Fibroblast of skin of left quadriceps (primary cell): ENCODE measurements around the gene COG8.
"Not testable (repeated sequence)": the region's sequence is repeated elsewhere in the genome, so short reads cannot be mapped to it uniquely, and the experiment has no call there.

Source experiments
- DNase-seq, 2 experiments: peaks; one replicate each; pipeline ENCODE4 v3.0.0-alpha.2; 2013; ENCODE audit warnings: low read depth in 2 of 2

Gene COG8

GRCh38 chr16:69339289-69340094 lies at the start of gene COG8, which contains the start of gene NIP7:
COG8 (minus strand) TSS chr16:69339564; CDS start chr16:69339552, 12 bp downstream.
NIP7 (plus strand) TSS chr16:69339772; CDS start chr16:69339830, 58 bp downstream.
- peak; percentile 96 to 97 for DNase-seq

GRCh38 chr16:69386596-69386995 lies 47.2 kb upstream of the COG8 start:
- DNase-seq, result peak in 1 of 2 experiments; percentile 25

- no peak for DNase-seq
These were observed 45.6 kb upstream of the COG8 start for GRCh38 chr16:69384974-69385373.

GRCh38 chr16:69382421-69382820 lies 43.1 kb upstream of the COG8 start:
- DNase-seq, result no peak

- no peak for DNase-seq
These were observed 41.9 kb upstream of the COG8 start for GRCh38 chr16:69381231-69381630.

GRCh38 chr16:69378760-69379159 lies 39.4 kb upstream of the COG8 start:
- DNase-seq, result no peak

DNA sequence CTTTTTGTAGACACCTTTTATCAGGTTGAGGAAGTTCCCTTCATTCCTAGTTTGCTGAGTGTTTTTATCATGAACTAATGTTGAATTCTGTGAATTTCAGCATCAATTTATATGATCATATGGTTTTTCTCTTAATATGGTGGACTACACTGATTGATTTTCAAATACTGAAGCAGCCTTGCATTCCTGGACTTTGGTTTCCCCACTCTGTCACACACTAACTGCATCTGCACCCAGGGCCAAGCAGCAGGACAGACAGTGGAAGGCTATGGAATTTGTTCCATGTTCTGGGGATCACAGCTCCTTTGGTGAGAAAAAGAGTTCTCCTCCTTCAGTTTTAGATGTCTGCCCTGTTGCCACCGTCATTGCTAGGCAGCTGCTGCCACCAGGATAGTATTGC lies 38.7 kb upstream of the COG8 start:
- DNase-seq, result no peak

GRCh38 chr16:69376393-69377059 lies 37.2 kb upstream of the COG8 start:
- no peak for DNase-seq

- DNase-seq, result no peak
These were observed 33.7 kb upstream of the COG8 start for GRCh38 chr16:69373019-69373418.

DNA sequence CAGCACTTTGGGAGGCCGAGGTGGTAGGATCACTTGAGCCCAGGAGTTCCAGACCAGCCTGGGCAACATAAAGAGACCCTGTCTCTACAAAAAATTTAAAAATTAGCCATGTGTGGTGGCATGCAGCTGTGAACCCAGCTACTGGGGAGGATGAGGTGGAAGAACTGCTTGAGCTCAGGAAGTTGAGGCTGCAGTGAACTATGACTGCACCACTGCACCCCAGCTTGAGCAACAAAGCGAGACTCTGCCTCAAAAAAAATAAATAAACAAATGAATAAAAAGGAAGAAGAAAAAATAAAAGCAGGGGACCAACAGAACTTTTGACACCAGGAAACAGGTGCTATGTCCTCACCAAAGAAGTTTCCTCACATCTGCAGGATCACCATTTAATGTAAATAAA lies 32.2 kb upstream of the COG8 start:
- no peak for DNase-seq

GRCh38 chr16:69368866-69369265 lies 29.5 kb upstream of the COG8 start:
- DNase-seq, result no peak

GRCh38 chr16:69367980-69368379 lies 28.6 kb upstream of the COG8 start:
- no peak for DNase-seq

GRCh38 chr16:69366431-69366830 lies 27.1 kb upstream of the COG8 start:
- DNase-seq, result no peak

- no peak for DNase-seq
These were observed 26.5 kb upstream of the COG8 start for GRCh38 chr16:69365901-69366300.

DNA sequence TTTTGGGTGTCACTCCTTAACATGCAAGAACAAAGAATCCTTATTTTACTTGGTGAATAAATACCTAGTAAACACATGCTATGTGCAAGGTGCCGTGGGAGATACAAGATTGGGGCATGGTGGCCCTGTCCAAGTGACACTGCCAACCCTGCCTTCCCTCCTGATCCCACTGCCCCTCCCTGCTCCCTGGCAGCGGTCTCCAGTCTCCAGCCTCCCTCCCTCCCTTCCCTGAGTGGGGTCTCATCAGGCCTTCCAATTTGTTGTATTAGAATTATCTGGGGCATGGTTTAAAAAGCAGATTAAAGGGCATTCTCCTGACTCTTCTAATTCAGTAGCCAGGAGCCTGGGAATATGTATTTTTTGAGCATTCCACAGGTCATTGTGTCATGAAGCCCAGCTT lies 24.7 kb upstream of the COG8 start:
- no peak for DNase-seq

DNA sequence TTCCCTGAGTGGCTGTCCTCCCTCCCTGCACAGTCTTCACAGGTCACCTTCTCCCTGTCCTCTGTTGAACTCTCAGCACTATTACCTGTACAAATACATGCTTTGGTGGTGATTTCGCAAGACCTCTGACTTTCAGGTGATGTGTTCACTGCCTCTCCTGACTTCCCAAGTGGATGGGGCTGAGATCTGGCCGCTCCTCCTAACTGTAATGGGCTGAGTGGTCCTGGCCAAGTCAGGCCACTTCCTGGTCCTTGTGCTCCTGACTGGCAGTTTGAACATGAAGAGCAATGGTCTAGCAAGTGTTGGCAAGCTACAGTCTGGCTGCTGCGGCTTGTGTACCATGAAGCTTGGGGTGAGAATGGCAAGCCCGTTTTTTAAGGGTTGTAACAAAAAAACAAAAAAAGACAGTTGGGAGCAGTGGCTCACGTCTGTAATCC lies 23.9 kb upstream of the COG8 start:
- DNase-seq, result no peak

DNA sequence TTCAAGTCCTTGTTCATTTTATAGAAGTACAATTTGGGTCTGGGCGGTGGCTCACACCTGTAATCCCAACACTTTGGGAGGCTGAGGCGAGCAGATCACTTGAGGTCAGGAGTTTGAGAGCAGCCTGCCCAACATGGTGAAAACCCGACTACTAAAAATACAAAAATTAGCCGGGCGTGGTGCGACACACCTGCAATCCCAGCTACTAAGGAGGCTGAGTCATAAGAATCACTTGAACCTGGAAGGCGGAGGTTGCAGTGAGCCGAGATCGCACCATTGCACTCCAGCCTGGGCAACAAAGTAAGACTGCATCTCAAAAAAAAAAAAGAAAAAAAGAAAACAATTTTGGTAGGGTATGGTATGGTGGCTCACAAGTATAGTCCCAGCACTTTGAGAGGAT lies 20.7 kb upstream of the COG8 start:
- not testable (repeated sequence) for DNase-seq

DNA sequence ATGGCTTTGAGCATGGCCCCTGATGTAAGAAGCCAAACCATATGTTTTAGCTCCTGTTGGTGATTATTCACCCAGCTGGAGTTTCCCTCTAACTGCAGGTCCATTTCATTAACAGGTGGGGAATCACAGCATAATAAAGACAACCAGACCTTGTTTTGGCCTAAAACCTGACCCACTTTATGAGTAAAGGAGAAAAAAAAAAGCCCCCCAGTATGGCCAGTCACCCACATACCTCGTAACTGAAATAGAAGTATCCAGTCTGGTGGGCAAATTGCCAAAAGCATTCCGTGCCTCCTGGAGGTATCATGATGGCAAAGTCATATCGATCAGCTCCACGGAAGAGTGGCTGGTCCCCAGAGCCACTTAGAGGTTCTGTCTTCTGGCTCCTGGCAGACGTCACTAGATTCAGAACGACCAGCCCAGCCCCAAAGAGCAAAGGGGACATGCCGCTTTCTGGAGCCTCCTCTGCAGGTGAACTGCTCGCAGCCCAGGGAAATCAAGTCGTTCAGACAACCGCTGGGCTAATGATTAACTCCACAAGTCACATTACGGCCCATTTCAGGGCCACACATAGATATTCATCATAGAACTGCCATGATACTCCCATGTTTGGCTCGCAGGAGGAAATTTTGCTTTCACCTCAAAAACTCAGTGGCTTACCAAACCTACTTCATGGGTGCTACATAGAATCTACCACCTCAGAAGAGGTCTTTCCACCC lies 12.1 kb upstream of the COG8 start, which contains the start of gene TMED6:
Gene TMED6, minus strand, starts transcription at position 478 of the 719 bp plus-strand sequence. Its CDS starts 33 bp downstream, at position 445.
- DNase-seq, result no peak

GRCh38 chr16:69350536-69351133 lies 11.3 kb upstream of the COG8 start:
- no peak for DNase-seq

DNA sequence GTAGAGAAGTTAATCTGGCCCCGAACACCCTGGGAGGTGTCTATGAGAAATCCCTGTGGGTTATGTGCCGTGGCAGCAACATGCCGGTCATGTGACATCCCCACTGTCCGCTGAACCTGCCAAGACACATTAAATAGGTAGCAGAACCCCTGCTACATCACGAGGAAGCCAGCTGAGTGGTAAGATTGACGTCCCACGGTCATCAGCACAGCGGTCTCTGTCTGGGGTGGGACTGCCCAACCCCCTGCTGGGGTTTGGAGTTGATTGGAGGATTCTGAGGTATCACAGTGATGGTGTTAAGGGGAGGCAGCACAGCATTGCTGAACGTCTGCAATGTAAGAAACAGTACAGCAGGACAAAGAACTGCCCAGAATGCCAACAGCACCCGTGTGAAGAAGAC lies 10.2 kb upstream of the COG8 start:
- no peak for DNase-seq

GRCh38 chr16:69348222-69348621 lies 8.9 kb upstream of the COG8 start:
- no peak for DNase-seq

DNA sequence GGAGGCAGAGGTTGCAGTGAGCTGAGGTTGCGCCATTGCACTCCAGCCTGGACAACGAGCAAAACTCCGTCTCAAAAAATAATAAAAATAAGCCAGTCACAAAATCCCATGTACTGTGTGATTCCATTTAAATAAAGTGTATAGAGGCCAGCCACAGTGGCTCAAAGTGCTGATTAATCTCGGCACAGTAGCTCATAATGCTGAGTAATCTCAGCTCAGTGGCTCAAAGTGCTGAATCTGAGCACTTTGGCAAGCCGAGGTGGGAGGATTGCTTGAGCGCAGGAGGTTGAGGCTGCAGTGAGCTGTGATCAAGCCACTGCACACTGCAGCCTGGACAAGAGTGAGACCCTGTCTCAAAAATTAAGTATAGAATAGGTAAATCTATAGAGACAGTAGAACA lies 7.3 kb upstream of the COG8 start:
- DNase-seq, result no peak
